K562 (cell line): ENCODE measurements around the gene GOLPH3L.
A peak's percentile ranks its signal among the peaks of the same experiment; 100 is the strongest.

Experiments used
- FOSL1 ChIP-seq: fragments of 200-800 bp; sonication (Bioruptor generic); conservative IDR thresholded peaks from 2 replicates; pipeline ENCODE4 v1.6.1; 2016; ENCODE audit warnings: missing genetic modification characterization, missing compliant biosample characterization
- JUN ChIP-seq, 2 experiments: sonication (generic) in 1 of 2; formaldehyde crosslinking in 1 of 2; IDR thresholded peaks; 2 replicates each; pipeline versions ENCODE4 v1.6.1 to v1.8.0; 2012 to 2022; ENCODE audit warnings: borderline replicate concordance in 2 of 2, mild to moderate bottlenecking in 2 of 2, improper control_type of control experiment in 1 of 2, low read depth in 1 of 2, low read length in 1 of 2, missing genetic modification reagents in 1 of 2
- JUND ChIP-seq, 2 experiments: IDR thresholded peaks; 2 replicates in 1 of 2; 3 replicates in 1 of 2; pipeline ENCODE4 v1.6.1; 2011; ENCODE audit warnings: borderline replicate concordance in 2 of 2, low read depth in 2 of 2, low read length in 2 of 2, improper control_type of control experiment in 1 of 2, missing biosample characterization in 1 of 2, missing genetic modification characterization in 1 of 2, missing genetic modification reagents in 1 of 2
- POLR2A ChIP-seq: fragments of 450-650 bp; conservative IDR thresholded peaks from 2 replicates; pipeline ENCODE4 v1.6.1; 2016
- TEAD4 ChIP-seq, 2 experiments: sonication (generic) in 1 of 2; formaldehyde crosslinking in 1 of 2; IDR thresholded peaks; 2 replicates each; pipeline versions ENCODE4 v1.6.1 to v1.8.0; 2012 to 2022; ENCODE audit warnings: borderline replicate concordance in 1 of 2, inconsistent platforms in 1 of 2, low read length in 1 of 2, mild to moderate bottlenecking in 1 of 2, missing genetic modification reagents in 1 of 2
- ZNF174 ChIP-seq: fragments of 250-450 bp; sonication (Bioruptor Pico); IDR thresholded peaks from 2 replicates; pipeline ENCODE4 v1.4.0; 2020; ENCODE audit warnings: mild to moderate bottlenecking
- TF ChIP-seq, protein P1 (sequence below), 3 experiments: IDR thresholded peaks in 2 of 3; conservative IDR thresholded peaks in 1 of 3; 2 replicates each; pipeline ENCODE4 v1.5.1; 2011 to 2012; ENCODE audit warnings: low read length in 3 of 3, mild to moderate bottlenecking in 3 of 3, control low read depth in 2 of 3, improper control_type of control experiment in 1 of 3, inconsistent platforms in 1 of 3, low read depth in 1 of 3, mixed read lengths in 1 of 3, moderate library complexity in 1 of 3; ENCODE audit not compliant: insufficient read depth in 2 of 3
- TF ChIP-seq, protein P2 (sequence below): sonication (generic); formaldehyde crosslinking; IDR thresholded peaks from 2 replicates; pipeline ENCODE4 v1.8.1; 2022; ENCODE audit warnings: missing genetic modification reagents

- TF ChIP-seq ZNF174 (CRISPR knock-in tag), result no peak
- TF ChIP-seq FOSL1, result 0 out of 2 replicates have a peak, but pooled peaks have one; percentile 20
- peak; percentile 17; the same call in 1 of the 2 replicates for TF ChIP-seq JUND (IDR thresholded peaks at IDR 0.05; ENCODE audit: borderline replicate concordance, low read depth, low read length)
- TF ChIP-seq JUND (tag; IDR thresholded peaks at IDR 0.05; ENCODE audit: borderline replicate concordance, low read depth, low read length), result no peak
- TF ChIP-seq POLR2A, result no peak
- TF ChIP-seq, protein P1, sequence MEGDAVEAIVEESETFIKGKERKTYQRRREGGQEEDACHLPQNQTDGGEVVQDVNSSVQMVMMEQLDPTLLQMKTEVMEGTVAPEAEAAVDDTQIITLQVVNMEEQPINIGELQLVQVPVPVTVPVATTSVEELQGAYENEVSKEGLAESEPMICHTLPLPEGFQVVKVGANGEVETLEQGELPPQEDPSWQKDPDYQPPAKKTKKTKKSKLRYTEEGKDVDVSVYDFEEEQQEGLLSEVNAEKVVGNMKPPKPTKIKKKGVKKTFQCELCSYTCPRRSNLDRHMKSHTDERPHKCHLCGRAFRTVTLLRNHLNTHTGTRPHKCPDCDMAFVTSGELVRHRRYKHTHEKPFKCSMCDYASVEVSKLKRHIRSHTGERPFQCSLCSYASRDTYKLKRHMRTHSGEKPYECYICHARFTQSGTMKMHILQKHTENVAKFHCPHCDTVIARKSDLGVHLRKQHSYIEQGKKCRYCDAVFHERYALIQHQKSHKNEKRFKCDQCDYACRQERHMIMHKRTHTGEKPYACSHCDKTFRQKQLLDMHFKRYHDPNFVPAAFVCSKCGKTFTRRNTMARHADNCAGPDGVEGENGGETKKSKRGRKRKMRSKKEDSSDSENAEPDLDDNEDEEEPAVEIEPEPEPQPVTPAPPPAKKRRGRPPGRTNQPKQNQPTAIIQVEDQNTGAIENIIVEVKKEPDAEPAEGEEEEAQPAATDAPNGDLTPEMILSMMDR (IDR thresholded peaks at IDR 0.05 in 2 of 3, conservative IDR thresholded peaks at IDR 0.05 in 1 of 3; ENCODE audit: insufficient read depth in 2 of 3, low read depth in 1 of 3, low read length in 3 of 3), result no peak
- no peak for TF ChIP-seq JUN (IDR thresholded peaks at IDR 0.05; ENCODE audit: borderline replicate concordance, low read depth, low read length)
- no peak for TF ChIP-seq JUN (CRISPR knock-in tag; IDR thresholded peaks at IDR 0.05; ENCODE audit: borderline replicate concordance)
- TF ChIP-seq, protein P2, sequence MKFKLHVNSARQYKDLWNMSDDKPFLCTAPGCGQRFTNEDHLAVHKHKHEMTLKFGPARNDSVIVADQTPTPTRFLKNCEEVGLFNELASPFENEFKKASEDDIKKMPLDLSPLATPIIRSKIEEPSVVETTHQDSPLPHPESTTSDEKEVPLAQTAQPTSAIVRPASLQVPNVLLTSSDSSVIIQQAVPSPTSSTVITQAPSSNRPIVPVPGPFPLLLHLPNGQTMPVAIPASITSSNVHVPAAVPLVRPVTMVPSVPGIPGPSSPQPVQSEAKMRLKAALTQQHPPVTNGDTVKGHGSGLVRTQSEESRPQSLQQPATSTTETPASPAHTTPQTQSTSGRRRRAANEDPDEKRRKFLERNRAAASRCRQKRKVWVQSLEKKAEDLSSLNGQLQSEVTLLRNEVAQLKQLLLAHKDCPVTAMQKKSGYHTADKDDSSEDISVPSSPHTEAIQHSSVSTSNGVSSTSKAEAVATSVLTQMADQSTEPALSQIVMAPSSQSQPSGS (CRISPR knock-in tag), result no peak
- TF ChIP-seq TEAD4 (IDR thresholded peaks at IDR 0.05; ENCODE audit: low read length), result no peak
- TF ChIP-seq TEAD4 (CRISPR knock-in tag; IDR thresholded peaks at IDR 0.05; ENCODE audit: borderline replicate concordance), result no peak
Measured at GRCh38 chr1:150627826-150628410, 69.0 kb downstream of the GOLPH3L start.
